ENCODE data around the gene LRRC3. TPM values are rescaled to one million over a fixed set of nuclear protein-coding genes. Genes with fewer than 3 reads are reported as not detected.

Gene LRRC3
- total RNA-seq, 2 donors from 2014 or later, result 2.0 to 2.7 TPM

- intact Hi-C loops (cut with DNase I), result no loop called here
- Histone ChIP-seq H3K27me3 (no peaks in the 10 kb centered on the region), H3K27ac (no peak overlapping the region), H3K4me3 (no peak overlapping the region), H3K9me3 (no peaks in the 10 kb centered on the region), H3K9ac (ENCODE audit: low read depth in 2 of 2, low read length in 2 of 2) (no peak overlapping the region), H3K4me1 (no peaks in the 10 kb centered on the region), H3K36me3 (no peaks in the 10 kb centered on the region)
- no peak for TF ChIP-seq CTCF (IDR thresholded peaks at IDR 0.05)
- DNase-seq, result no peak
Observed at GRCh38 chr21:44467859-44468195, 12.5 kb downstream of the LRRC3 start.

- no peaks in the 10 kb centered on the region for H3K36me3 ChIP-seq
- H3K4me1 ChIP-seq, result no peaks in the 10 kb centered on the region
- no peaks in the 10 kb centered on the region for H3K9me3 ChIP-seq
- TF ChIP-seq CTCF (IDR thresholded peaks at IDR 0.05), result no peak
- intact Hi-C loops (cut with DNase I), result no loop called here
- no peak overlapping the region for H3K27ac ChIP-seq
- H3K27me3 ChIP-seq, result no peaks in the 10 kb centered on the region
- H3K9ac ChIP-seq (ENCODE audit: low read depth in 2 of 2, low read length in 2 of 2), result no peak overlapping the region
- no peak overlapping the region for H3K4me3 ChIP-seq
- no peak for DNase-seq
Observed at GRCh38 chr21:44471341-44471740, 16.0 kb downstream of the LRRC3 start.

GRCh38 chr21:44471996-44472395 lies 16.7 kb downstream of the LRRC3 start:
- intact Hi-C loops (cut with DNase I), result no loop called here
- Histone ChIP-seq H3K9ac (ENCODE audit: low read depth in 2 of 2, low read length in 2 of 2) (no peak overlapping the region), H3K27ac (no peak overlapping the region), H3K4me3 (no peak overlapping the region), H3K9me3 (no peaks in the 10 kb centered on the region), H3K27me3 (no peaks in the 10 kb centered on the region), H3K4me1 (no peaks in the 10 kb centered on the region), H3K36me3 (no peaks in the 10 kb centered on the region)
- TF ChIP-seq CTCF (IDR thresholded peaks at IDR 0.05), result no peak
- DNase-seq, result no peak

- Histone ChIP-seq H3K9ac (ENCODE audit: low read depth in 2 of 2, low read length in 2 of 2) (no peak overlapping the region), H3K9me3 (no peaks in the 10 kb centered on the region), H3K4me3 (no peak overlapping the region), H3K4me1 (no peaks in the 10 kb centered on the region), H3K27ac (no peak overlapping the region), H3K27me3 (no peaks in the 10 kb centered on the region), H3K36me3 (no peaks in the 10 kb centered on the region)
- no peak for TF ChIP-seq CTCF (IDR thresholded peaks at IDR 0.05)
- no peak for DNase-seq
- intact Hi-C loops (cut with DNase I), result no loop called here
Observed at GRCh38 chr21:44473915-44474555, 18.7 kb downstream of the LRRC3 start.

GRCh38 chr21:44475266-44475845 lies 20.0 kb downstream of the LRRC3 start:
- no peak for TF ChIP-seq CTCF (IDR thresholded peaks at IDR 0.05)
- Histone ChIP-seq H3K9me3 (no peaks in the 10 kb centered on the region), H3K4me1 (no peaks in the 10 kb centered on the region), H3K27ac (no peak overlapping the region), H3K27me3 (no peaks in the 10 kb centered on the region), H3K36me3 (no peaks in the 10 kb centered on the region), H3K4me3 (no peak overlapping the region), H3K9ac (ENCODE audit: low read depth in 2 of 2, low read length in 2 of 2) (no peak overlapping the region)
- DNase-seq, result no peak
- intact Hi-C loops (cut with DNase I), result no loop called here
